Urothelium cell line (cell line): Measurements from ENCODE around the gene ATP5F1D.
A peak's percentile ranks its signal among the peaks of the same experiment; 100 is the strongest.

Source experiments
- DNase-seq: peaks from one replicate; pipeline ENCODE4 v3.0.0; 2011; ENCODE audit warnings: low spot score, mixed read lengths
- FAIRE-seq: peaks from 2 replicates; lab custom pipeline; 2011; peaks lifted over from hg19 to GRCh38; lab: Jason Lieb, UNC

ATP5F1D gene

GRCh38 chr19:1278713-1279660 lies 37.4 kb downstream of the ATP5F1D start:
- no peak for FAIRE-seq
- no peak for DNase-seq

GRCh38 chr19:1279782-1280341 lies 38.3 kb downstream of the ATP5F1D start:
- no peak for FAIRE-seq
- peak; percentile 71 for DNase-seq

- DNase-seq: no peak
- no peak for FAIRE-seq
Observed at GRCh38 chr19:1280636-1281568, 39.4 kb downstream of the ATP5F1D start.

- no peak for FAIRE-seq
Observed at GRCh38 chr19:1281569-1282287, 40.2 kb downstream of the ATP5F1D start.

GRCh38 chr19:1282588-1283206 lies 41.1 kb downstream of the ATP5F1D start:
- DNase-seq: no peak
- no peak for FAIRE-seq

More at GRCh38 chr19:1281569-1282287, 40.2 kb downstream of the ATP5F1D start:
- no peak for DNase-seq

GRCh38 chr19:1283207-1283916 lies 41.8 kb downstream of the ATP5F1D start:
- FAIRE-seq (no peak), DNase-seq (no peak)

- DNase-seq: no peak
- no peak for FAIRE-seq
Observed at GRCh38 chr19:1283917-1284292, 42.4 kb downstream of the ATP5F1D start.

- no peak for DNase-seq
- no peak for FAIRE-seq
Observed at GRCh38 chr19:1284293-1284978, 42.9 kb downstream of the ATP5F1D start.

GRCh38 chr19:1284979-1285736 lies 43.6 kb downstream of the ATP5F1D start:
- no peak for FAIRE-seq

GRCh38 chr19:1285737-1286360 lies 44.3 kb downstream of the ATP5F1D start, which contains the start of gene EFNA2:
EFNA2 (plus strand) TSS chr19:1285873; CDS start chr19:1286169, 296 bp downstream.
- DNase-seq (no peak), FAIRE-seq (no peak)

More at GRCh38 chr19:1284979-1285736, 43.6 kb downstream of the ATP5F1D start:
- no peak for DNase-seq

- DNase-seq (no peak), FAIRE-seq (no peak)
Observed at GRCh38 chr19:1286487-1287353, 45.2 kb downstream of the ATP5F1D start.

GRCh38 chr19:1287354-1288225 lies 46.0 kb downstream of the ATP5F1D start:
- no peak for FAIRE-seq
- no peak for DNase-seq

GRCh38 chr19:1288226-1288612 lies 46.7 kb downstream of the ATP5F1D start:
- DNase-seq (no peak), FAIRE-seq (no peak)

GRCh38 chr19:1288833-1289685 lies 47.5 kb downstream of the ATP5F1D start:
- FAIRE-seq (no peak), DNase-seq (no peak)

- DNase-seq (no peak), FAIRE-seq (no peak)
Observed at GRCh38 chr19:1289686-1290025, 48.1 kb downstream of the ATP5F1D start.
